PC-9 (cell line): ENCODE data around the gene CEP112.

Experiments used
- CTCF ChIP-seq: fragments of 200-600 bp; sonication (generic); conservative IDR thresholded peaks from 2 replicates; pipeline ENCODE4 v1.6.1; 2017; ENCODE audit warnings: mixed run types, antibody characterized with exemption, mild to moderate bottlenecking, moderate library complexity
- EZH2 ChIP-seq: fragments of 200-600 bp; sonication (generic); IDR thresholded peaks from 2 replicates; pipeline ENCODE4 v1.8.0; 2017; ENCODE audit warnings: antibody characterized with exemption, low read depth

GRCh38 chr17:65771704-65772103 lies 420.2 kb downstream of the CEP112 start:
- TF ChIP-seq CTCF (no peak), EZH2 (no peak)
